ENCODE measurements around the gene NPAS3.

DNA sequence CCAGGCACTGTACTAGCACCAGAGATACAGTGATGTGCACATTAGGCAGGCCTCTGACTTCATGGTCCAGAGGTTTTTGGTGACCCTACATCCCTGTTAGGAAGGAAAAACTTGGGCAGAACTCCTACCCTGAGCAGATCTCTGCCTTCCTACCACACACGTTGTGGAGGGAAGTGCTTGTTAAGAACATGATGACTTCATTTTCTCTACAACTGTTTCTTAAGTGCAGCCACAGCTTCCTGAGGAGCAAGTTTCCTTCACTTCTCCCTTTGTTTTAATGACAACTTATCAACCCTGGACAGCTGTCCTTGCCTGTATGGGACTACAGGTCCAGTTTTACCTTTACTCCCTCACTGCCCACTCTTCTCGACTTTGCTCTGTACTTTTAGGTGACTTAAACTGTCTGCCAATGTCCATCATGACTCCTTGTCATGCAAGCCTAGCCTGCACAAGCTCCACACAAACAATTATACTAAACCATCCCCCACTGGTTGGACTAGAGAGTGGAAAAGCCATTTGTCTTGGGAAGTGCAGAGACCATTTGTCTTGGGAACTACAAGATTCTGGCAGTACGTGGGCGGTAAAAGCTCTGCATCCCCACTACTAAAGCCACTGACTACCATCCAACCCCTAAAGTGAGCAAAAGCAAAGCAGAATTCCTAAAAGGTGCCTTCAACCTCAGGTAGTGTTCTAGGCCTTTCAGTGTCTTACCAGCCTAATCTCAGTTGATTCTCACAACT, 652.4 kb downstream of the NPAS3 start:
- TF ChIP-seq CTCF (IDR thresholded peaks at IDR 0.05) (no peak), POLR2A (IDR thresholded peaks at IDR 0.05) (no peak)
